ENCODE data around the gene GALNT13. TPM values are rescaled to one million over a fixed set of nuclear protein-coding genes. Genes with fewer than 3 reads are reported as not detected.

The GALNT13 gene
- total RNA-seq, 1 donor from 2014 or later: 0.13 TPM

DNA sequence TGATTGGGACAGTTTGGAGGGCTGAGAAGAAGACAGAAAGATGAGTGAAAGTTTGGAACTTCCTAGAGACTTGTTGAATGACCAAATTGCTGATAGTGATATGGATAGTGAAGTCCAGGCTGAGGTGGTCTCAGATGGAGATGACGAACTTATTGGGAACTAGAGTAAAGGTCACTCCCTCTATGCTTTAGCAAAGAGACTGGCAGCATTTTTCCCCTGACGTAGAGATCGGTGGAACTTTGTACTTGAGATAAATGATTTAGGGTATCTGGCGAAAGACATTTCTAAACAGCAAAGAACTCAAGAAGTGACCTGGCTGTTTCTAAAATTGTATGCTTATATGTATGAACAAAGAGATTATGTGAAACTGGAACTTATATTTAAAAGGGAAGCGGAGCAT is 605.6 kb downstream of the GALNT13 start:
- DNase-seq (ENCODE audit: low read depth in 2 of 2): no peak

DNA sequence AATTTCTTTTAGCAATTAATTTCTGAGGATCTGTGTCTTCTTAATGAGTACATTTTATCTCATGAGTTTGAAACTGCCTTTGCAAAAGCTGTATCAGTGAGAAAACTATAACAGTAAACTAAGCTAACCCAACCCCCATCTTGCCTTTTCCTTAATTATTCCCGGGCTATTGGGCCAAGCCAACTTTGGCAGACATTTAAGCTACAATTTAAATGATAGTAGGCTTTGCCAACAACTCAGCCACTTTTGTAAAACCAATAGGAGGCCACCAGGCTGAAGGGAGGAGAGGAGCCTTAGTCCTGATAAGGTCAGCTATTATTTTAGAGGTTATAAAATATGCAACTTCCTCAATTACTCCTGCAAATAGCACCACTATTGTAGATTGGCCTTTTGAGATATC is 608.8 kb downstream of the GALNT13 start:
- DNase-seq (ENCODE audit: low read depth in 2 of 2): no peak

DNA sequence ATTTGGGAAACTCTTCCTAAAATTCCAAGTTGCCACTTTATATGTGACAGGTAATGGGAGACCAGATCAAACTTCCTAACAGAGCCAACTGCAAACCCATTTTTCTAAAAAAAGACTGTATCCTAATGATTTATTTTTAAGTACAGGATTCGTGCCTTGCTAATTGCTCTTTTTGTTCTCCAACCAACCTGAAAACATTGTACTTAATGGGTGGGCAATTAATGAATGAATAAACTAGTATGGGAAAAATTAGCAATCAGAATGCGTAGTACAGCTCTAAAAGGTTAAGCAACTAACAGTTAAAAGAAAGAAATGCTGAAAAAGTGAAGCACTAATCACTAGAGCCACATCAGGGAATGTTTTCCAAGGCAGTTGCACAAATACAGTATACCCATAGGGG is 609.6 kb downstream of the GALNT13 start:
- no peak for DNase-seq (ENCODE audit: low read depth in 2 of 2)

DNA sequence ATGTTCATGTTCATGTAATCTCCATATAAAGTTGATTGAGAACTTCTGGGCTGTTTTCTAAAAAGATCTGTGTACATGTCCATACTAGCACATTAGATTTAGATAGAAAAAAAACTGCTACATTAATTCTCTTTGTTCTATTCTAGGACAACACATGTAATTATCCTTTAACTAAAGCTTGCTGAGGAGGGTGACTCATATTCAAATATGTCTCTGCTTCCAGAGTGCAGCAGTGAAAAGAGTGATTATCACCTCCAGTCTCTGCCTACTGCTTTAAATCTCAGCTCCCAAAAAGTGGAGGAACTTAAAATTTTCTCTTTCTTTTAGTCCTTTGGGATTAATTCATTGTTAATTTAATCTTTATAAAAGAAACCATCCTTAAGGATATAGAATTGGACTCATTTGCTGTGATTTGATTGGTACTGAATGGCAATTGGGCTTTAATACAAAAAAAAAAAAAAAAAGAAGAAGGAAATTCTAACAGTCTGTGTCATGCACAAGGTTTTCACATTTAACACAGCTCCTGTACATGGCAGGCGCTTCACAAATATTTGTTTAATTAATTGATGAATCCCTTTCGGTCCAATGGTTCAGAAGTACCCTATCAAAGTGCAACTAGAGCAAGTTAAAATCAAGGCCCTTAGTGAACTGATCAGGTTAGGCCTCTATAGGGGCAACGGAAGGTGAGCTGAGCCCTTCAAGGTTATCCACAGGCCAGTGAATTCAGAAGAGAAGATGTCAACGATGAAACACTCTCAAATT is 612.8 kb downstream of the GALNT13 start:
- DNase-seq (ENCODE audit: low read depth in 2 of 2): no peak

DNA sequence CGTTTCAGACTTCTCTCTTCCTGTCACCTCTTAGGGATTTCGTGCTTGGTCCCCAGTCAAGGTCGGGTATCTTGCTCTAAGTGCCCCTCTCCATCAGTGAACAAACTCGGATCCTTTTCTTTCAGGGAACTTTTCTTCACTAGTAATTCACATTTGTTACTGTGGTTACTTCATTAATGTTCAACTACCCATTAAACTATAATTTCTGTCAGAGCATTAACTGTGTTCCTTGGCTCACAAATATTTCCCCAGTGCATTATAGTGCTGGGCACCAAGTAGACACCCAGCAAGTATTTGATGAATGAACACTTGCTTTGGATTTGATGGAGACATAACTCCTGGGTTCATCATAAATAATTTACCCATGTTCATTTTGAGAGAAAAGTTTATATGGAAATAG is 617.1 kb downstream of the GALNT13 start:
- no peak for DNase-seq (ENCODE audit: low read depth in 2 of 2)

DNA sequence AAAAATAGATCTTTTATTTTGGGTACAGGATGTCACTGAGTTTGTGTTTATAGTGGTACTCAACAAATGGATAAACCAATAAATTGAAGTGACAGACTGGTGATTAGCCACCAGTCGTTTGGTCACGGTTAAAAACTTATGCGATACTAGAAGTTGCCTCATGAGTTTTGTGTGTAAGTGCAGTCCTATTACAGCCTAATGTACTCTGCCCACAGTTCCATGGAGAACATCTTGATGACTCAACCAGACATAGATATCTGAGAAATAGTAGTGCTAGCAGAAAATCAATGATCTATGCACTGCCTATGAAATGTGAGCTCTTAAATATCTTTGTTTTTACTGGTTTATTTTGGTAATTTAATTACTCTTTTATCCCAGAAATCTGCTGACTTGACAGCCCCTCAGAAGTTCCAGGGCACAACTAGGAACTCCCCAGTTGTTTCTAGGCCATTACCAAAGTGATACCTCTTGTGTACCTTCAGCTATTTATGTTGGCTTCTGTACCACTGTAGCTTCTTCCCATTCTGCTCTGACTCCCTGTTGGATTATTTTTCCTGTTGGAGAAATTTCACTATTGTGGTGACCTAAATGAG is 617.6 kb downstream of the GALNT13 start:
- no peak for DNase-seq (ENCODE audit: low read depth in 2 of 2)

DNA sequence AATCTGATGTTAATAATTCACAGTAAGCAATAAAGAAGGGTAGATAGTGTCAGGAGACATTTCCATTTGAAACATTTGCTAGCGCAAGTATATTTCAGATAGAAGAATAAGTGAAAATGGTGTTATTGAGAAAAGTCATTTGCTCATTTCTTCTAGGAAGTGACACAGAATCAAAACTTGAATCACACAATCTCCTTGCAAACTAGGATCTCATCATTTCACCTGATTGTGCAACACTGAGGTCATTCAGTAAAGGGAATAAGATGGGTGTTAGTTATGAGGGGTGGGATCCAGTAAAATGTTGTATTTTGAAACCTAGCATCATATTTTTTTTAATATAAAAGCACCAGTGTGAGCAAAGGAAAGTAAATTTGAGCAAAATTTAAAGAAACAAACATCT is 618.8 kb downstream of the GALNT13 start:
- DNase-seq (ENCODE audit: low read depth in 2 of 2): no peak

DNA sequence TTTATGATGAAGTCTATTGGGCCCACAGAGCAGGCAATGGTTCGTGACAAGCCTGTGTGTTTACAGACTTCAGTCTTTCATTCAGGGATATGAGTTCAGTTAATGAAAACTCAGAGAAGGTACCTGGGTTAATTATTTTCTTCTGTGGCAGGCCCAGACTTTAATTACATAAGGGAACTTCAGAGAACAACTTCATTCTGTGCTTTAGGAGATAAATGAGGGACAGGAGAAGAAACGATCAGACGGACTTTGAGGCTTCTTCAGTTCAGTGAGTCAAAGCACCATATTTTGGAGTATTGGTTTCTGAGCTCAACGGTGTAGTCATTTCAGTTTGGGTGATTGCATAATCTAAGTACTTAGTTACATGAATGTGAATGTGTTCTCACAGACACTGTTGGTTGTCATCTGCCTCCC is 623.7 kb downstream of the GALNT13 start:
- DNase-seq (ENCODE audit: low read depth in 2 of 2): no peak

DNA sequence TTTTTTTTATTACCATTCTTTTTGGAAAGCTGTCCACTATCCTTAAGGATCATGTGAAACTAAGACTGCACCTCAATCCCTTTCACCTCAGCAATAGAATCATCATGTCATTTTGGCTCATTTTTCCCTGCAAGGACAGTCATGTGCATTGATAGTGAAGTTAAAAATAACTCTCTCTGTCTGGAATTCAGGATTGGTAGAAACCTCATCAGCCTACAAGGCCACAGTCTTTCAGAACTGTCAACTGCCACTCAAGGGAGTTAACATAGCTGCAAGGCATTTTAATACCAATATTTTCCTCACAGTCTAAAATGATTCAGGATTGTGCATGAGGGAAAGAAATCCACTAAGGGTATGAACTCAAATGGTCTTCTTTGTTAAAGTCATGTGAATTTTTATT is 625.3 kb downstream of the GALNT13 start:
- no peak for DNase-seq (ENCODE audit: low read depth in 2 of 2)

Data from dermis microvascular lymphatic vessel endothelial cell (primary cell).